Measurements from ENCODE around the gene LRRN2.

The LRRN2 gene

DNA sequence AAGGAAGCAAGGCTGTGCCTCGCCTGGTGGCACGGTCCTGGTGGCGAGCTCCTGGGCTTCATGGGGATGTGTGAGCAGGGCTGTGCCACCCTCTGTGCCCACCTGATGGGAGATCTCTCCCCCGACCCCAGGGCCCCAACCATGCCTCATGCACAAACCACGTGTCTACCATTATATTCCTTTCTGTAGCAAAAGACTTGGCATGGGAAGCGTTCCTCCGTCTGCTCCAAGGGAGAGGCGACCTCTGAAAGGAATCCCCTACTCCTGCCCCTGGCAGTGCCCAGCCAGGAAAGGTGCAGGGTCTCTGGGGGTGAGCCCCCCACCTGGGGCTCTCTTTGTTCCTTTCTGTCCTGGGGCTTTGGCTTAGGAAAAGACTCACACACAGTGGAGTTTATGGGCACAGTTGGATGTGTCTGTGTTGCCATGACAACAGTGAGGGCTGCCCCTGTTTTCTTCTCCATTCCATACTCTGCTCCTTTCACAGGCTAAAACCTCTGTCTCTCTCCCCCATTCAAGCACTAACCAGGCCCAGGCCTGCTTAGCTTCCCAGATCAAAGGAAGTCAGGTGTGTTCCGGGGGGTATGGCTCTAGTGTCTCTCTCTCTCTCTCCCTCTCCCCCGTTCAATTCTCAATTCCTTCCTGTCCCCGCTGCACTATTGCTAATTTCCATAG, 21.4 kb upstream of the LRRN2 start:
- DNase-seq (ENCODE audit: low read depth), result no peak
- TF ChIP-seq, protein P1, sequence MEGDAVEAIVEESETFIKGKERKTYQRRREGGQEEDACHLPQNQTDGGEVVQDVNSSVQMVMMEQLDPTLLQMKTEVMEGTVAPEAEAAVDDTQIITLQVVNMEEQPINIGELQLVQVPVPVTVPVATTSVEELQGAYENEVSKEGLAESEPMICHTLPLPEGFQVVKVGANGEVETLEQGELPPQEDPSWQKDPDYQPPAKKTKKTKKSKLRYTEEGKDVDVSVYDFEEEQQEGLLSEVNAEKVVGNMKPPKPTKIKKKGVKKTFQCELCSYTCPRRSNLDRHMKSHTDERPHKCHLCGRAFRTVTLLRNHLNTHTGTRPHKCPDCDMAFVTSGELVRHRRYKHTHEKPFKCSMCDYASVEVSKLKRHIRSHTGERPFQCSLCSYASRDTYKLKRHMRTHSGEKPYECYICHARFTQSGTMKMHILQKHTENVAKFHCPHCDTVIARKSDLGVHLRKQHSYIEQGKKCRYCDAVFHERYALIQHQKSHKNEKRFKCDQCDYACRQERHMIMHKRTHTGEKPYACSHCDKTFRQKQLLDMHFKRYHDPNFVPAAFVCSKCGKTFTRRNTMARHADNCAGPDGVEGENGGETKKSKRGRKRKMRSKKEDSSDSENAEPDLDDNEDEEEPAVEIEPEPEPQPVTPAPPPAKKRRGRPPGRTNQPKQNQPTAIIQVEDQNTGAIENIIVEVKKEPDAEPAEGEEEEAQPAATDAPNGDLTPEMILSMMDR (IDR thresholded peaks at IDR 0.05; ENCODE audit: low read depth, low read length, missing control alignments), result no peak
- no peak overlapping the region for H3K4me3 ChIP-seq (ENCODE audit: low read depth, low read length)

DNA sequence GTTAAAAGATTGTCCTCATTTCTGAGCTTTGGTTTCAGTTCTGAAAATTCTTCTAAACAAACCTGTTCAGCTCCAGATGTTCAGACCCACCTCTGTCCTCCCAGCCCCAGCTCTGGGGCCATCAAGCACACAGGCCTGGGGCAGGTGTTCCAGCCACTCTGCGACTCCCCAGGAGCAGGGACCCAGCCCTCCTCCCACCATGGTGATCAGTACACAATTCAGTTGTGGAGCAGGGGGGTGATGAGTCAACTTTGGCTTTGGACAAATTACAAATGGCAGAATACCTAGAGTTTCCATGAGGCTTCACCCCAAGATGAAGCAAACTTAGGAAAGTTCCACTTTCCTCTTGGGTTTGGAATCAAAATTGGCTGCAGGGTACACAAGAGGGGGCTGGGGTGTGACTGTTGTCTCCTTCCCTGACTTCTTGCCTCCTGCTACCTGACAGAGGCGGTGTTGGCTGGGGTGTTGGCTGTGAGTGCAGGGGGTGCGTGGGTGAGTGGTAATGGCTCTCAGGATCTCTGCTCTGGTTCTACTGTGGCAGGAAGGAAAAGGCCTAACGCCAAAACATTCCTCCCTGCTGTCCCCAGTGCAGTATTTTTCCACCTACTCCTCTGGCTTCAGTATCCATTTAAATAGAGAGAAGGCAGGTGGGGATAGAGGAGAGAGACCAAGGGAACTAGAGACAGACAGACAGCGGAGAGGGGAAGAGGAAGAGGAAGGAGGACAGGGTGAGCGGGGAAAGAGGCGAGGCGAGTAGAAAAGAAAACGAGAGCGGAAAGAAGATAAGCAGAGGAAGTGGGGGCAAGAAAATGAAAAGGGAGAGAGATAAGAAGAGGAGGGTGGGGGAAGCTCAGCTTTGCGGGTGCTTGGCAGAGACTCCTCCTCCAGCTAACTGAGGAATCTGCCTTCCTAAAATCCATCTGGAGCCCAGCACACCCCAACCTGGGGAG, 20.6 kb upstream of the LRRN2 start:
- DNase-seq (ENCODE audit: low read depth), result no peak
- no peak overlapping the region for H3K4me3 ChIP-seq (ENCODE audit: low read depth, low read length)
- TF ChIP-seq, protein P1 (IDR thresholded peaks at IDR 0.05; ENCODE audit: low read depth, low read length, missing control alignments), result no peak

DNA sequence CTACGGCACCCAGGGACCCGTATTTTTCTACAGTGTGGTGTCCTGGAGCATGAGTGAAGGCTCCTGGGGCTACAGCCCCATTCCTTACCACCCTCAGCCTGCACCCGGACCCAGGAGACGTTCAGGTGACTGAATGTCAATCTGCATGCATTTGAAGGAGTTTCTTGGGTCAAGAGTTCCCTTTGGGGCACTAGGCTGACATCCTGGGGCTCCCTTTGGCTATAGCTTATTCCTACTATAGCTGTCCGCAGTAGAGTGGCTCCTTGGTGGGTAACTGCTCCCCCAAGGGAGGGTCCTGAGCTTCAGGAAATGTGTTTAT, 19.9 kb upstream of the LRRN2 start:
- DNase-seq (ENCODE audit: low read depth), result no peak
- no peak overlapping the region for H3K4me3 ChIP-seq (ENCODE audit: low read depth, low read length)
- TF ChIP-seq, protein P1 (IDR thresholded peaks at IDR 0.05; ENCODE audit: low read depth, low read length, missing control alignments), result no peak

DNA sequence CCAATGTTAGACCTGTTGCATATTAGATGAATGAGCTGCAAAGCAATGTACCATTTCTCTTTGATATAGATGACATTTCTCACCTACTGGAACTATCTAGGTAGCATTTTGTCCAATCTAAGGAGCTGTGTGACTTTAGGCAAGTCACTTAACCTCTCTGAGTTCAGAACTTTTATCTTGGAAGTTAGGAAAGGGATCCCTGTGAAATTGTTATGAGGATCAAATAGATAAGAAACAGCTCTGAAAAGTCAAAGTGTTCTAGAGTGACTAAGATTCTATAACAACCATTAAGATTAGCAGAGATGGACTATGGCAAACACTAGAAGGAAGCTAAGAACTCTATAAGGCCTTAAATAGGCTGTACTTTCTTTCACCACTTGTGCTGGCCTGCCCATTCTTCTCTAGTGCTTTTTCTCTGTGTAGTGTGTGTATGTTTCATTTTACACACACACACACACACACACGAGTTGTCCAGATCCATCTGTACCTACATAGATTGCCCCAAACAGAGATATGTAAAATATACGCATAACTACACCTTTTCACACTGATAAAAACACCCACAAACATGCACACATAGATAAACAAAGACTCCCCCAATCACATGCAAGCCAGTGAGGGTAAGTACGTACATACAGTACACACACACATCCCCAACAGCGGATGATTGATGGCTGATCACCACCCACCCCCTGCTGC, 19.4 kb upstream of the LRRN2 start:
- no peak for DNase-seq (ENCODE audit: low read depth)
- TF ChIP-seq, protein P1 (IDR thresholded peaks at IDR 0.05; ENCODE audit: low read depth, low read length, missing control alignments), result no peak
- H3K4me3 ChIP-seq (ENCODE audit: low read depth, low read length), result no peak overlapping the region

DNA sequence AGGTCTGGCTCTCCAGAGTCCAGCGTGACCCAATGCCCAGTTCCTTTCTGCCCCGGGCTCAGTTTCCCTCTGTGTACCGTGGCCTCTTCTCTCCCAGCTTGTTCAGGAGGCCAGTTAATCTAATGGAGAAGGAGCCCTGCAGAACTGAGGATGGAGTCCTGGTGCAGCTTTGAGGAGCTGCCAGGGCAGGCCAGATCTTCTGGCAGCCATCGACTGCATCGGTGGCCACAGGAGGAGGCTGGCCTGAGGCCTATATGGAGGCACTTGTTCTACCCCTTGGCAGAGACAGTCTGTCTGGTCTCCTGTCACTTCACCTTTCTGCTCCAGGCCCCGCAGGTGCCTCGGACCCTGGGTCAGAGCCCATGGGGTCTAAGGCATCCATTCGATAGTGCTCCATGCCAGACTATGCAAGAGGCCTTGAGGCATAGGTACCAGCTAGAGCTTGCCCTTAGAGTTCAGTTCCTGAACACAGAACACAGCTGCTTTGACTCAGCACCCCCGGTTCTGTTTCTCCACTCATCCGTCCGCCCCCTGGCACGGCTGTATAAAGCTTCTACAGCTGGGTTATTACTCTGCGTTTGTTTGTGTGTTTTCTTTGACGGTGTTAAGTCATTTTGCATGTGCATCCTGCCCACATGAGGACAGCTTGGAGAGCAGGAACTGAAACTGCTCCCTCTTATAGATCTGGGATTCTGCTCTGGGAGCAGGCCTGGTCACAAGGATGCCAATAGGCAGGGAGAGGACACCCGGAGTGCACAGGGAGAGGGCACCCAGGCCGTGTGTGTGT, 18.5 kb upstream of the LRRN2 start:
- DNase-seq (ENCODE audit: low read depth), result no peak
- TF ChIP-seq, protein P1 (IDR thresholded peaks at IDR 0.05; ENCODE audit: low read depth, low read length, missing control alignments), result no peak
- no peak overlapping the region for H3K4me3 ChIP-seq (ENCODE audit: low read depth, low read length)

DNA sequence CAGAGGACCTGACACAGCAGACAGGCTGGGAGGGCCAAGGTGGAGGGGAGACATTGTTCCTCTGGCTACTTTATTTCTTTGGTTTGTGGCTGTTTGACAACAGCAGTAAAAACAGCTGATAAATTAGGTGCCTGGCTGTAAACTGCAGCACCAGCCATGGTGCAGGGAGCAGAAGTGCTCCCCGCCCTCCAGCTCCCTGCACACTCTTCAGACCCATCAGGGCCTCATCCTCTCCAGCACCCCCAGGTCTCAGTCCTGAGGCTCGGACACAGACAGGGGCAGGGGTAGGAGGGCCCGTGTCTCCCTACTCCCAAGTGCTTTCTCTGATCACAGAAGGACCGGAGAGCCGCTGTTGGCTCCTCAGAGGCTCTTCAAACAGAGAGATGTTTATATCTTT, 17.7 kb upstream of the LRRN2 start:
- no peak overlapping the region for H3K4me3 ChIP-seq (ENCODE audit: low read depth, low read length)
- TF ChIP-seq, protein P1 (IDR thresholded peaks at IDR 0.05; ENCODE audit: low read depth, low read length, missing control alignments), result no peak
- DNase-seq (ENCODE audit: low read depth), result no peak
